Ectodermal cell (in vitro differentiated cells): ENCODE measurements around the gene MT1F.
A peak's percentile ranks its signal among the peaks of the same experiment; 100 is the strongest.
"Not testable (repeated sequence)": the region's sequence is repeated elsewhere in the genome, so short reads cannot be mapped to it uniquely, and the experiment has no call there.

Experiments used
- H3K27ac ChIP-seq: 2 replicates; pipeline ENCODE4 v1.7.0; 2013; ENCODE audit warnings: mild to moderate bottlenecking, low read depth, low read length; ENCODE audit not compliant: insufficient read depth, poor library complexity, severe bottlenecking
- H3K27me3 ChIP-seq: 2 replicates; pipeline ENCODE4 v1.7.0; 2013; ENCODE audit warnings: mild to moderate bottlenecking, low read length; ENCODE audit not compliant: insufficient read depth, control insufficient read depth, poor library complexity, severe bottlenecking
- H3K36me3 ChIP-seq: one replicate; pipeline ENCODE4 v1.7.0; 2013; ENCODE audit warnings: low read length; ENCODE audit not compliant: control insufficient read depth, insufficient read depth
- H3K4me1 ChIP-seq: one replicate; pipeline ENCODE4 v1.7.0; 2013; ENCODE audit warnings: low read length; ENCODE audit not compliant: control insufficient read depth, insufficient read depth
- H3K4me3 ChIP-seq: 2 replicates; pipeline ENCODE4 v1.7.0; 2013; ENCODE audit warnings: low read depth, low read length, control low read depth; ENCODE audit not compliant: insufficient read depth
- H3K9me3 ChIP-seq: 2 replicates; pipeline ENCODE4 v1.7.0; 2013; ENCODE audit warnings: mild to moderate bottlenecking, low read length, moderate library complexity; ENCODE audit not compliant: control insufficient read depth
- WGBS, 2 experiments: methylation state at CpG; one replicate each; pipeline ENCODE4 v1.1.7; 2013; ENCODE audit warnings: missing lambda C conversion rate in 2 of 2; 5-methylcytosine and 5-hydroxymethylcytosine counted together

Gene MT1F

GRCh38 chr16:56615353-56615752 is 42.4 kb upstream of the MT1F start:
- 84 to 100% methylated on average over 2 of the region's 3 CpGs for WGBS, 2 experiments
- Histone ChIP-seq H3K27ac (no peak overlapping the region), H3K4me1 (peaks cover 19% of the 10 kb centered on the region), H3K27me3 (peaks cover 87% of the 10 kb centered on the region), H3K9me3 (no peaks in the 10 kb centered on the region), H3K4me3 (no peak overlapping the region), H3K36me3 (no peaks in the 10 kb centered on the region)

GRCh38 chr16:56616608-56617211 is 41.0 kb upstream of the MT1F start:
- no peaks in the 10 kb centered on the region for H3K9me3 ChIP-seq
- WGBS, 2 experiments, result 21 to 28% methylated on average over 23 of the region's 23 CpGs
- H3K4me3 ChIP-seq, result peak overlapping the region; percentile 23
- no peak overlapping the region for H3K27ac ChIP-seq
- H3K4me1 ChIP-seq, result peaks cover 14% of the 10 kb centered on the region
- no peaks in the 10 kb centered on the region for H3K36me3 ChIP-seq
- H3K27me3 ChIP-seq, result peaks cover 83% of the 10 kb centered on the region

GRCh38 chr16:56617212-56618085 is 40.3 kb upstream of the MT1F start:
- Histone ChIP-seq H3K36me3 (no peaks in the 10 kb centered on the region), H3K9me3 (no peaks in the 10 kb centered on the region), H3K27ac (no peak overlapping the region), H3K4me3 (peak overlapping the region; percentile 23), H3K27me3 (peaks cover 76% of the 10 kb centered on the region), H3K4me1 (peaks cover 14% of the 10 kb centered on the region)
- 4 to 6% methylated on average over 41 of the region's 41 CpGs for WGBS, 2 experiments

- Histone ChIP-seq H3K27me3 (peaks cover 74% of the 10 kb centered on the region), H3K4me3 (no peak overlapping the region), H3K9me3 (no peaks in the 10 kb centered on the region), H3K4me1 (peaks cover 14% of the 10 kb centered on the region), H3K36me3 (no peaks in the 10 kb centered on the region), H3K27ac (no peak overlapping the region)
- 24 to 34% methylated on average over 6 of the region's 6 CpGs for WGBS, 2 experiments
These were observed 39.6 kb upstream of the MT1F start for GRCh38 chr16:56618138-56618537.

- H3K27ac ChIP-seq, result no peak overlapping the region
- no peaks in the 10 kb centered on the region for H3K36me3 ChIP-seq
- H3K27me3 ChIP-seq, result peaks cover 81% of the 10 kb centered on the region
- H3K9me3 ChIP-seq, result no peaks in the 10 kb centered on the region
- H3K4me3 ChIP-seq, result no peak overlapping the region
- 77 to 84% methylated on average over 8 of the region's 8 CpGs for WGBS, 2 experiments
- peaks cover 14% of the 10 kb centered on the region for H3K4me1 ChIP-seq
These were observed 37.3 kb upstream of the MT1F start for GRCh38 chr16:56620339-56620897.

GRCh38 chr16:56621665-56622445 is 35.9 kb upstream of the MT1F start:
- not testable (repeated sequence) for H3K36me3 ChIP-seq, H3K27ac ChIP-seq, H3K9me3 ChIP-seq, H3K4me3 ChIP-seq
- peaks cover 81% of the 10 kb centered on the region for H3K27me3 ChIP-seq
- WGBS, 2 experiments, result 40 to 41% methylated on average over 4 of the region's 4 CpGs
- peaks cover 13% of the 10 kb centered on the region for H3K4me1 ChIP-seq

- H3K4me3 ChIP-seq, H3K4me1 ChIP-seq, H3K27ac ChIP-seq, H3K9me3 ChIP-seq, H3K36me3 ChIP-seq: not testable (repeated sequence)
- H3K27me3 ChIP-seq, result peaks cover 78% of the 10 kb centered on the region
- WGBS, 2 experiments, result 93% methylated on average over 5 of the region's 5 CpGs
These were observed 34.6 kb upstream of the MT1F start for GRCh38 chr16:56623184-56623583.

GRCh38 chr16:56623637-56624036 is 34.1 kb upstream of the MT1F start:
- Histone ChIP-seq H3K9me3 (no peaks in the 10 kb centered on the region), H3K27me3 (peaks cover 78% of the 10 kb centered on the region), H3K27ac (no peak overlapping the region), H3K4me1 (no peaks in the 10 kb centered on the region), H3K36me3 (no peaks in the 10 kb centered on the region), H3K4me3 (no peak overlapping the region)
- 96% methylated on average over 2 of the region's 2 CpGs for WGBS, 2 experiments

- H3K27me3 ChIP-seq, result peaks cover 78% of the 10 kb centered on the region
- whole genome bisulfite sequencing, 2 experiments, result 2 to 3% methylated on average over 62 of the region's 62 CpGs
- H3K36me3 ChIP-seq, result no peaks in the 10 kb centered on the region
- H3K4me1 ChIP-seq, result no peaks in the 10 kb centered on the region
- H3K4me3 ChIP-seq, result peak within 1 kb of the TSS; percentile 33
- no peak within 1 kb of the TSS for H3K27ac ChIP-seq
- H3K9me3 ChIP-seq, result no peaks in the 10 kb centered on the region
These were observed 32.4 kb upstream of the MT1F start, which contains the start of gene MT1E for GRCh38 chr16:56625140-56625942. TSS of gene MT1E (plus strand) at chr16:56625781. CDS start at chr16:56625852, 71 bp downstream.
